ENCODE data around the gene CPXM2.

Gene CPXM2

DNA sequence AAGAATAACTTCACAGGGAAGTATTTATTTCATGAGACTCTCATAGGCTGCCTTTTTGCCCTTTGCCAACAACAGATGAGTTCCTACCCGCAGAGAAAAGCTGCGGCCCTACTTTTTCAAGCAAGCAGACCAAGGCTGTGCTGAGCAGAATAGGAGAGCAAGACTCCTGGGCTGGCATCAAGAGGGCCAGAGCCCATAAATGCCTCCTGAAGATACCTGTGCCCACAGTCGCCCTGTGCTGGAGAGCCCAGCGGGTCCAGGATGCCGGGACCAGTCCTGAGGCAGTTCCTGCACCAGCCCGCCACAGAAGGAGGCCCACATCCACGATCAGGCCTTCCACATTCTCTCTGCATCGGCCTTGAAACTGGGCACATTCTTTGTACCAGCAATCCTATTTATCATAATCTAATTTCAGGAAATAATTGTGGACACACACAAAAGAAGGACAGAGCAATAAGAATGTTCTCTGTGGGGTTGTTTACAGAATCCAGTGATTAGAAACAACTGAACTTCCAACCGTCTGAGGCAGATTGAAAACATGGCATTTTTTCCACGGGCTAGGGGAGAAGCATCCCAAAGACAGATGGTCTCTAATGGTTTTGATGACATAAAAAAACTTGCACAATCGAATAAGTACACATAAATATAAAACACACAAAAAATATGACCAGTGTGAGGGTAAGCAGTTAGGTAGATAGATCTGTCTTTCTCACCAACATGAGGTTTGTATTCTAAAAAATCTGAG lies 95.6 kb downstream of the CPXM2 start:
- in situ Hi-C loops (cut with HindIII; ENCODE audit: low pct_unique_long_range_greater_than_20kb, low sequenced_read_pairs): no loop called here
- TF ChIP-seq JUND (IDR thresholded peaks at IDR 0.05; ENCODE audit: low read depth): no peak
- DNase-seq (ENCODE audit: low read depth in 1 of 2, low spot score in 1 of 2): no peak

DNA sequence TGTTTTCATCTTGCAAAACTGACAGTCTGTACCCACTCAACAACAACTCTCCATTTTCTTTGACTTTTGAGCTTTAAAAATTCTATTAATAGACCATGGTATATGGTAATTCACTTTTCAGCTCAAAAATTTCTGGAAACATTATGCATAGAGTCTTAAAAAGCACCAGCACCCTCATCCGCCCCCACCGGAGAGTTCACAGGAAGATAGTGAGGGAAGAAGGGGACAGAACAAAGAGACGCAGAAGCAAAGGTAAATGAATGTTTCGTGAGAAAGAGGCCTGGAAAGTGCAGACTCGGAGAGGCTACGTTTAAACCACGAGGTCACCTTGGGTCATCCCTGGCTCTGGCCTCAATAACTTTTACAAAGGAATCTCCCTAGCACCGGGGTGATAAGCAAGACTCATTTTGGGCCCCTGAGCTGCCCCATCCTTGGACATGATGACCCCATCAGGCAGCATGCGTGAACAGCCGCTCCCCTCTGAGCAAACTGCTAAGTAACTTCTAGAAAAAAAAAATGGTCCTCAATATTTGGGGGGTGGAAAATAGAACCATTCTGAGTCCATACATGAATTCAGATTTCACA lies 96.3 kb downstream of the CPXM2 start:
- TF ChIP-seq JUND (IDR thresholded peaks at IDR 0.05; ENCODE audit: low read depth): no peak
- no peak for DNase-seq (ENCODE audit: low read depth in 1 of 2, low spot score in 1 of 2)
- in situ Hi-C loops (cut with HindIII; ENCODE audit: low pct_unique_long_range_greater_than_20kb, low sequenced_read_pairs): no loop called here

DNA sequence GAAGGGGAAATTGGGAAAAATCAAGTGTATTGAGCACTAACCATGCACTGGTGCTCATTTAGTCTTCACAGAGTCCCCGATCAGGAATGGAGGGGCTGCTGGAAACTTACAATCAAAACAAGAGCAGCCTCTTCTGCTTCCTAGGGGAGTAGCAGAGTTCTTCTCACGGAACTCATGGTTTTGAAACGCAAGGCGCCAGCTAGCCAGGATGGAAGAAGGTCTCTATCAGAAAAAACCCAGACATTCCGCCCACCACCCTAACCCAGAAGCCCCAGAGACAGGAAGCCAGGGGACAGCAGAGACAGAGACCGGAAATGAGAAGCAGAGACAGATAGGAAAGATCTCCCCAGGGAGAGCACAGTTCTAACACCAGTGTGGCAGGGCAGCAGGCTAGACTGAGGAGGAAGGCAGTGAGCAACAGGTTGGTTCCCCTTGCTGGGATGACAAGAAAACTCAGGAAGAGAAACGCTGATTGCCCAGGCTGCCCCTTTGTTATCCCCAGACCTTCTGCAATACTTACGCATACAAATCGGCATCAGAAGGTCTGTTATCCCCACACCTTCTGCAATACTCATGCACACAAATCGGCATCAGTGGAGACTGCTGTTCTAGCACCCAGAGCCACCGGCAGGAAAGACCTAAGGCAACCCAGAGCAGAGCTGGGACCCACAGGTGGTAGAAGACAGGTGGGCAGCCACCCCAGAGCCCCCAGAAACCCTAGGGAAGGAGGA lies 99.2 kb downstream of the CPXM2 start:
- no peak for TF ChIP-seq JUND (IDR thresholded peaks at IDR 0.05; ENCODE audit: low read depth)
- DNase-seq (ENCODE audit: low read depth in 1 of 2, low spot score in 1 of 2): no peak
- in situ Hi-C loops (cut with HindIII; ENCODE audit: low pct_unique_long_range_greater_than_20kb, low sequenced_read_pairs): no loop called here

DNA sequence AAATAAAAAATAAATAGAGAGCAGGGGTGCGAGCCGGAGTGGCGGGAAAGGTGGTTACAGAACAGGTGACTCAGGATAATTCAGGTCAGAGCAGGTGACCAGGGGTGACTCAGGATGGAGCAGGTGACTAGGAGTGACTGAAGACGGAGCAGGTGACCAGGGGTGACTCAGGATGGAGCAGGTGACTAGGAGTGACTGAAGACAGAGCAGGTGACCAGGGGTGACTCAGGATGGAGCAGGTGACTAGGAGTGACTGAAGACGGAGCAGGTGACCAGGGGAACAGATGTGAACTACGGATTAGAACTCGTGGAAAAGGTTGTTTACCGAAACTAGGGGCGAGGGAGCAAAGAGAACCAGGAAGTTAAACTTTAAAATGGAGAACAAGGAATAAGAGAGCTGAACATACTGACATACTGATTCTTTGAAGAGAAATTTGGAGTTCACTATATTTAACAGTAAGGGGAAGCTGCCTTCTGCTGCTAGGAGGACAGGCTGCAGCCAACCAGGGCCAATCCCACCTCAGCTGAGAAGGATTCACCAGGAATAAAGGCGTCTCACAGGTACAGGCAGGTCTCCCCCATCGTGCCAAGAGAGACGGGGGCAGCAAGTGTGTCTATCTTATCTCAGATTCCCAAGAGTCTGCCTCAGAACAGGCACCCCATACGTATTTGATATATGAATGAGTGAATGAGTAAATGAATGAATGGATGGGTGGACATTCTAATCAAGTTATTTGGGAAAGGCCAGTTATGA lies 101.3 kb downstream of the CPXM2 start:
- in situ Hi-C loops (cut with HindIII; ENCODE audit: low pct_unique_long_range_greater_than_20kb, low sequenced_read_pairs): no loop called here
- no peak for DNase-seq (ENCODE audit: low read depth in 1 of 2, low spot score in 1 of 2)
- no peak for TF ChIP-seq JUND (IDR thresholded peaks at IDR 0.05; ENCODE audit: low read depth)

DNA sequence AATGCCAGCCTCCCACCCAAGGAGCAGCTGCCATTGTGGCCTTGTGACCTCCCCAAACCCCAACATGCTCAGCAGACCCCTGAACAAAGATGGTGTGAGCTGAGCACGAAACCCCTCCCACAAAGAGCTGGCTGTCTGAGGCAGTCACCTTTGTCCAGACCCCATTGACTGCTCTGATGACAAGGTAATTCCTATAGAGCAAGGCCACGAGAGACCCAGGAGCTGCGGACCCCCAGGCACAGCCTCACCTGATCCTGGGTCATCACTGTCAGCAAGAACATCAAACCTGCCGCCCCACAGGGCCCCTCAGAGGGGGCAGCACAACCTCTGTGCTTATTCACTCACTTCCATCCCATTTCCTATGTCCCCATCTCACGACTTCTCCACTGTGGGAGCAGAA lies 102.6 kb downstream of the CPXM2 start:
- TF ChIP-seq JUND (IDR thresholded peaks at IDR 0.05; ENCODE audit: low read depth): no peak
- DNase-seq (ENCODE audit: low read depth in 1 of 2, low spot score in 1 of 2): no peak
- in situ Hi-C loops (cut with HindIII; ENCODE audit: low pct_unique_long_range_greater_than_20kb, low sequenced_read_pairs): no loop called here

DNA sequence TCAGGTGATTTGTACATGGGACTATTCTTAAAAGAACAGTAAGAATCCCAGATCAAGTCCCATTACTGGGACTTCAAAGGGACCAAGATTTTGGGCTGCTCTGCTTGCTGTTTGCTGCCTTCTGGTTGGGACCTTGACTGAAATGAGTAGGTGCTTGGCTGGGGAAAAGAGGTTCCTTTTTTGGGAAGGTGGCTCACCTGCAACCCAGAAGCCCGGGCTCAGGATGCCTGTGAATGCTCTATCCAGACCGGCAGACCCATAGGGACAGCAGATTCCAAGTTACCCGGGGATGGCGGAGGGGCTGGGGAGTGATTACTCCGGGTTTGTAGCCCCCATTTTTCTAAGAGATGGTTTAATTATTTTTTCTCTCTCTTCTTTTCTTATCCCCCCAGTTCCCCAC lies 104.0 kb downstream of the CPXM2 start:
- no peak for DNase-seq (ENCODE audit: low read depth in 1 of 2, low spot score in 1 of 2)
- in situ Hi-C loops (cut with HindIII; ENCODE audit: low pct_unique_long_range_greater_than_20kb, low sequenced_read_pairs): no loop called here

DNA sequence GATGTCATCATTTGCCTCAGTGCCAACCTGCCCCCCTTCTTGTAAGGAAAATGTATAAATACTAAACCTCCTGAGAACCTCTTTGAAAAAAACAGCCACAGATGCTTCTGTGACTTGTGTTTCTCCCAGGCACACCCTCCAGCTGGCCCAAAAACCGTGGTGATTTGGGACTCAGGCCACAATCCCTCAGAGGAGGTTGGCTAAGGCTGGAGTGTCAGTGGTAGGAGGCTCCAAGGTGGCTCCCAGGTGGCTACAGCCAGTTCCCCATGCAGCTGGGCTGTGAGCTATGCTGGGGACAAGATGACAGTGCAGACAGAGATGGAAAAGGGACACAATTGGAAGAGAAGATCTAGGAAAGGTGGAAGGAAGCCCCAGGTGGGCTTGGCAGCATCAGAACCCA lies 104.7 kb downstream of the CPXM2 start:
- no peak for TF ChIP-seq JUND (IDR thresholded peaks at IDR 0.05; ENCODE audit: low read depth)
- in situ Hi-C loops (cut with HindIII; ENCODE audit: low pct_unique_long_range_greater_than_20kb, low sequenced_read_pairs): no loop called here
- DNase-seq (ENCODE audit: low read depth in 1 of 2, low spot score in 1 of 2): no peak

More for the DNA sequence above, 104.0 kb downstream of the CPXM2 start:
- no peak for TF ChIP-seq JUND (IDR thresholded peaks at IDR 0.05; ENCODE audit: low read depth)

DNA sequence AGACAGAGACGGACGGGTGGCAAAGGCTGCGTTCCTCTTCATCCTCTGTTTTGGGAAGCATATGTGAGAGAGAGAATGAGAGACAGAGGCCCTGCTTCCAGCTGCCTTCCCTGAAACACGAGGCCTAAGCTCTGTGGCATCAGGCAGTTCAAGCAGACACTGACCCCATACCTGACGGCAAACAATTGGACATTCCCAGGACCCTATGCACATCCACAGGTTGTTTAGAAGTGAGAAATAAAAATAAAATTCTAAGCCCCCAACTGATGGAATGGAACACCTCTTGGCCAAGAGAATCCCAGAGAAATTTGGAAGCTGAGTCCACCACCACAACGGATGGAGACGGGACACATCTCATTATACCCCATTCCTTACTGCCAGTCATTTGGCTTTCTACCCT lies 105.3 kb downstream of the CPXM2 start:
- DNase-seq (ENCODE audit: low read depth in 1 of 2, low spot score in 1 of 2): no peak
- no peak for TF ChIP-seq JUND (IDR thresholded peaks at IDR 0.05; ENCODE audit: low read depth)
- in situ Hi-C loops (cut with HindIII; ENCODE audit: low pct_unique_long_range_greater_than_20kb, low sequenced_read_pairs): no loop called here

DNA sequence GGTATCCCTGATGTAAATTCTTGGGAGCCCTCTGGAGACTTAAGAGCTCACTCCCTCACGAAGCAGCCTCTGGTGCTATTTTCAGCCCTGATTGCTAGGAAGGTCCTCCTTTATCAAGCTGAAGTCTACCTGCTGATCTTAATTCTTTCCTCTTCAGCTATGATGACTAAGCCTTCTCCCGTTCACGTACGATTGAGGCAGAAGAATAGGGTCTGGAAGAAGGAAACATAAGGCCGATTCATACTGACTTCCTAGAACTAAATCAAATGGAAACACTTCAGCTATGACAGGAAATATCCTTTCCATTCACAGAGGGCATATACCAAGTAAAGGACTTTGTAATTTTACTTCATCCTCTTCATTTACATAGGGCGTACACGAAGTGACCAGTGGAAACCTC lies 107.0 kb downstream of the CPXM2 start:
- in situ Hi-C loops (cut with HindIII; ENCODE audit: low pct_unique_long_range_greater_than_20kb, low sequenced_read_pairs): no loop called here
- TF ChIP-seq JUND (IDR thresholded peaks at IDR 0.05; ENCODE audit: low read depth): no peak
- no peak for DNase-seq (ENCODE audit: low read depth in 1 of 2, low spot score in 1 of 2)

DNA sequence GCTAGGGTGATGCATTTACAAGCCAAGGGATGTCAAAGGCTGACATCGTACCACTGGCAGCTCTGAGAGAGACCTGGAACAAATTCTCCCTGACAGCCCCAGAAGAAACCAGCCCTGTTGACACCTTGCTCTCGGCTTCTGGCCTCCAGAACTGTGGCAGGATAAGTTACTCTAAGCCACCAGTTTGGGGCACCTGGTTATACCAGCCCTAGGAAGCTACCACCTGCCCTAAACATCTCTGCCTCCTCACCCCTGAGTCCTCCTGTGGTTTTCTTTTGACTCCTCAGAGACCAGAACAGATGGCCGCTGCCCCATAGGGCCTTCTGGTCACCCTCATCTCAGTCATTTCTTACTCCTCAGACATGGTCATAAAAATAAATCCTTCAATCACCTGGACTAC lies 107.4 kb downstream of the CPXM2 start:
- in situ Hi-C loops (cut with HindIII; ENCODE audit: low pct_unique_long_range_greater_than_20kb, low sequenced_read_pairs): no loop called here
- TF ChIP-seq JUND (IDR thresholded peaks at IDR 0.05; ENCODE audit: low read depth): no peak
- no peak for DNase-seq (ENCODE audit: low read depth in 1 of 2, low spot score in 1 of 2)

DNA sequence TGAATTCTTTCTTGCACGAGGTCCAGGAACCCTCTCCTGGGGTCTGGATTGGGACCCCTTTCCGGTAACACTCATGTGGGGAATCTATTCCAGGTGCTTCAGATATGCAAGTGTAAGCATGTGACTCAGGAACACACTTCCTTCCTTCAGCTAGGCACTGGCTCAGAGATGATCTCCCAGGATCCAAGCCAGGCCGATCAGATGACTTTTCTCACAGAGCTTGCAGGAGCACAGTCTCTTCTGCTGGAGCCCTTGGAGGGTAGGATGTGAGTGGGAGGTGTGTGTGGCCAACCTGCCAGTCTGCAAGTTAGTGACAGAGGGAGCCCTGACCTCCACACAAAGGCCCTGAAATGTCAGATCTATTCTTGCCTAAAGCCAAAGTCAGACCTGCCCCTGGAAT lies 108.3 kb downstream of the CPXM2 start:
- TF ChIP-seq JUND (IDR thresholded peaks at IDR 0.05; ENCODE audit: low read depth): no peak
- no peak for DNase-seq (ENCODE audit: low read depth in 1 of 2, low spot score in 1 of 2)
- in situ Hi-C loops (cut with HindIII; ENCODE audit: low pct_unique_long_range_greater_than_20kb, low sequenced_read_pairs): no loop called here

DNA sequence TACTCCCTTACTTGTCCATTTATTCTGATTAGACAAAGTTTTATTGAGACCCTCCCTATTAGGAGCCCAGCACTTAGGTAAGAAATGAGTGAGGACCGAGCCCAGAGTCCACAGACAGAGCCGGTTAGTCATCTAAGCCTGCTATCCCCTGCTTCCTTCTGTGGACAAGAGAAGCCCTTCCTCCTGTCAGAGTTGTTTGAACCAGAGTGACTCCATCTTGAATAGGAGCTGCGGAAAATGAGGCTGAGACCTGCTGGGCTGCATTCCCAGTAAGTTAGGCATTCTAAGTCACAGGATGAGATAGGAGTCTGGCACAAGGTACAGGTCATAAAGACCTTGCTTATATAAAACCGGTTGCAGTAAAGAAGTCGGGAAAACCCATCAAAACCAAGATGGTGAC lies 109.1 kb downstream of the CPXM2 start:
- no peak for TF ChIP-seq JUND (IDR thresholded peaks at IDR 0.05; ENCODE audit: low read depth)
- in situ Hi-C loops (cut with HindIII; ENCODE audit: low pct_unique_long_range_greater_than_20kb, low sequenced_read_pairs): no loop called here
- no peak for DNase-seq (ENCODE audit: low read depth in 1 of 2, low spot score in 1 of 2)

Measured in T47D (cell line).